PFSK-1 (cell line): ENCODE data around the gene RHOF.
A peak's percentile ranks its signal among the peaks of the same experiment; 100 is the strongest.

Experiments
- FOXP2 ChIP-seq: optimal IDR thresholded peaks from 2 replicates; pipeline ENCODE3; 2011; ENCODE audit warnings: borderline replicate concordance, control low read depth, inconsistent platforms; ENCODE audit not compliant: insufficient read depth; ENCODE audit errors: extremely low read length, extremely low read depth
- POLR2AphosphoS5 ChIP-seq: IDR thresholded peaks from 2 replicates; pipeline ENCODE4 v1.6.1; 2012; ENCODE audit warnings: low read depth, mild to moderate bottlenecking, control low read depth, low read length, moderate library complexity
- REST ChIP-seq, 2 experiments: IDR thresholded peaks; 2 replicates each; pipeline versions ENCODE4 v1.6.1 to v1.8.0; 2011 to 2012; ENCODE audit warnings: low read depth in 2 of 2, low read length in 2 of 2, control low read depth in 1 of 2, inconsistent platforms in 1 of 2, mild to moderate bottlenecking in 1 of 2, moderate library complexity in 1 of 2; ENCODE audit not compliant: insufficient read depth in 1 of 2
- SIN3A ChIP-seq: IDR thresholded peaks from 2 replicates; pipeline ENCODE4 v1.6.1; 2012; ENCODE audit warnings: mild to moderate bottlenecking, low read length, moderate library complexity, borderline replicate concordance; ENCODE audit not compliant: insufficient read depth
- TAF1 ChIP-seq: IDR thresholded peaks from 2 replicates; pipeline ENCODE4 v1.6.1; 2012; ENCODE audit warnings: low read length, control low read depth, borderline replicate concordance; ENCODE audit not compliant: insufficient read depth

The RHOF gene

GRCh38 chr12:121795034-121795968, 1.8 kb upstream of the RHOF start:
- TF ChIP-seq REST (IDR thresholded peaks at IDR 0.05; ENCODE audit: insufficient read depth in 1 of 2, low read depth in 2 of 2, low read length in 2 of 2), result no peak
- TF ChIP-seq SIN3A, result no peak
- no peak for TF ChIP-seq TAF1
- no peak for TF ChIP-seq POLR2AphosphoS5
- no peak for TF ChIP-seq FOXP2

GRCh38 chr12:121794534-121795033, 1.1 kb upstream of the RHOF start:
- TF ChIP-seq POLR2AphosphoS5 (peak; percentile 39; the same call in 1 of the 2 replicates), REST (IDR thresholded peaks at IDR 0.05; ENCODE audit: insufficient read depth in 1 of 2, low read depth in 2 of 2, low read length in 2 of 2) (no peak), SIN3A (0 out of 2 replicates have a peak, but pooled peaks have one; percentile 1), TAF1 (no peak), FOXP2 (no peak)

GRCh38 chr12:121793838-121794533, 498 bp upstream of the RHOF start:
- TF ChIP-seq FOXP2 (no peak), POLR2AphosphoS5 (peak; percentile 53), SIN3A (0 out of 2 replicates have a peak, but pooled peaks have one; percentile 45)

- no peak for TF ChIP-seq FOXP2
- no peak for TF ChIP-seq REST (IDR thresholded peaks at IDR 0.05; ENCODE audit: insufficient read depth in 1 of 2, low read depth in 2 of 2, low read length in 2 of 2)
- no peak for TF ChIP-seq TAF1
- TF ChIP-seq SIN3A, result no peak
- no peak for TF ChIP-seq POLR2AphosphoS5
These were observed 665 bp downstream of the RHOF start for GRCh38 chr12:121792607-121793439.
